Mucosa of descending colon (tissue), 3 donors: ENCODE data around the gene SH3PXD2A. TPM values are rescaled to one million over a fixed set of nuclear protein-coding genes. Genes with fewer than 3 reads are reported as not detected.
A peak's percentile ranks its signal among the peaks of the same experiment; 100 is the strongest.

ENCODE experiments used
- ATAC-seq: fragments of 200-7000 bp; cut with Tn5 transposase; one replicate; pipeline ENCODE4 v1.9.1; 2020; ENCODE audit warnings: mild to moderate bottlenecking, moderate library complexity
- DNase-seq, 3 donors: peaks; one replicate each; pipeline ENCODE4 v3.0.0-alpha.2; 2020
- H3K36me3 ChIP-seq: fragments of 200-600 bp; one replicate; pipeline ENCODE4 v1.8.0; 2021; ENCODE audit warnings: low read depth, mild to moderate bottlenecking
- H3K4me1 ChIP-seq: fragments of 200-600 bp; one replicate; pipeline ENCODE4 v1.8.0; 2021; ENCODE audit warnings: low read depth, mild to moderate bottlenecking
- H3K4me3 ChIP-seq: fragments of 200-600 bp; one replicate; pipeline ENCODE4 v1.8.0; 2021; ENCODE audit warnings: mild to moderate bottlenecking
- H3K9me3 ChIP-seq: fragments of 200-600 bp; one replicate; pipeline ENCODE4 v1.8.0; 2021; ENCODE audit warnings: mild to moderate bottlenecking
- intact Hi-C, 2 donors: fragments of 100-400 bp; cut with DNase I in 1 of 2; cut with micrococcal nuclease in 1 of 2; formaldehyde crosslinking; loops; one replicate each; pipeline versions ENCODE4 v1.11.0 to v1.11.1; 2022; cut with DNase I, micrococcal nuclease
- total RNA-seq, 3 donors: library from RNA; stranded (reverse); fragmentation: NEBNext Ultra II Directional in 2 of 3; extraction: Animal tissue kit (Norgen Biotek cat#: 25700) in 2 of 3; gene quantifications; one replicate each; pipeline versions ENCODE4 v1.2.1 to v1.2.4, GENCODE V29; 2021 to 2023
- TF ChIP-seq, protein P1 (sequence below): fragments of 200-600 bp; IDR thresholded peaks from one replicate; pipeline ENCODE4 v1.8.0; 2022; ENCODE audit warnings: antibody characterized with exemption, mild to moderate bottlenecking
- donor health status: DM: no; HTN: no; CAD: no; lungs with moderate emphysema.
- donor health status: DM: no; HTN: no; CAD: no.
- donor health status: DM: no; HTN: yes; CAD: no.

Gene SH3PXD2A
- total RNA-seq, 3 donors from 2014 or later = 46.1 to 91.4 (median 60.6) TPM

DNA sequence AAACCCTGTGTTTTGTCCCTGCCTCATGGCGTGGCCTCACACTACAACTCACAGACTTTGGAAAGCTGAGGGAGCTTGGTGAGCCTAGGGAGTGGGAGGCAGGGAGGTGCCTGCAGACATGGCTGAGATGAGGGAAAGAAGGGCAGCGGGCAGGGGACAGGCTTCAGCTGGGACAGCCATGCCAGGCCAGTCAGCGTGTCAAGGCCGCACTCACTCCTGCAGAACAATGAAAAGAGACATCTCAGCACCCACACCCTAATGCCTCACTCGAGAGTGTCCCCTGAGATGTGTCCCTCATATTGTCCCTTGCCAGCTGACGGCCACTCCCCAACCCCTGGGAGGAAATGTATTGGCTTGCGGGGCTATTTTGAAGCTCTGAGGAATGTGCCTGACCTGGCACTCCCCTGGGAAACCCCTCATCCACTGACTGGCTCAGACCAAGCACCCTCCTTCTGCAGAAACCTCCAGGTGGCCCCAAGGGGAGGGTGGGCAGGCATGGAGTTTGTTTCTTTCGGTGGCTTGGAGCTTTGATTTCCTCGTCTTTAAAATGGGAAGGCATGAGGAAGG is 31.6 kb downstream of the SH3PXD2A start:
- ATAC-seq (no peak), DNase-seq (peak in 1 of 3 donors; percentile 24)
- peaks cover 30% of the 10 kb centered on the region for H3K4me1 ChIP-seq
- H3K4me3 ChIP-seq = no peak overlapping the region
- TF ChIP-seq, protein P1, sequence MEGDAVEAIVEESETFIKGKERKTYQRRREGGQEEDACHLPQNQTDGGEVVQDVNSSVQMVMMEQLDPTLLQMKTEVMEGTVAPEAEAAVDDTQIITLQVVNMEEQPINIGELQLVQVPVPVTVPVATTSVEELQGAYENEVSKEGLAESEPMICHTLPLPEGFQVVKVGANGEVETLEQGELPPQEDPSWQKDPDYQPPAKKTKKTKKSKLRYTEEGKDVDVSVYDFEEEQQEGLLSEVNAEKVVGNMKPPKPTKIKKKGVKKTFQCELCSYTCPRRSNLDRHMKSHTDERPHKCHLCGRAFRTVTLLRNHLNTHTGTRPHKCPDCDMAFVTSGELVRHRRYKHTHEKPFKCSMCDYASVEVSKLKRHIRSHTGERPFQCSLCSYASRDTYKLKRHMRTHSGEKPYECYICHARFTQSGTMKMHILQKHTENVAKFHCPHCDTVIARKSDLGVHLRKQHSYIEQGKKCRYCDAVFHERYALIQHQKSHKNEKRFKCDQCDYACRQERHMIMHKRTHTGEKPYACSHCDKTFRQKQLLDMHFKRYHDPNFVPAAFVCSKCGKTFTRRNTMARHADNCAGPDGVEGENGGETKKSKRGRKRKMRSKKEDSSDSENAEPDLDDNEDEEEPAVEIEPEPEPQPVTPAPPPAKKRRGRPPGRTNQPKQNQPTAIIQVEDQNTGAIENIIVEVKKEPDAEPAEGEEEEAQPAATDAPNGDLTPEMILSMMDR = no peak
- H3K36me3 ChIP-seq = no peaks in the 10 kb centered on the region
- intact Hi-C loops = no loop called here
- no peaks in the 10 kb centered on the region for H3K9me3 ChIP-seq

DNA sequence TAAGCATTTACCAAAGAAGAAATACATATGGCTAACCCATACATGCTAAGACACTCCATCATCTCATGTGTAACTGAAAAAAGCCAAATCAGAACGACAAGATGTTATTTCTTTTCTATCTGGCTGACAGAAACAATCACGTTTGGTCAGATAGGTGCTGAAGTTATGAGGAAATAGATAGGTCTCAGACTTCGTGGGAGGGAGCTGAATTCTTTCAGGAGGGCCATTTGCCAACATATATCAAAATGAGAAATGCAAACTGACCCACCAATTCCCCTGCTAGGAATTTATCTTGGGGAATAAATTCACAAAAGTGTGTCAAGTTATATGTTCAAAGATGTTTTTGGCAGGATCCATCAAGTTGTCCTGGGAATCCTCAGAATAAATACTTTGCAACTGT is 32.6 kb downstream of the SH3PXD2A start:
- no peak for ATAC-seq
- TF ChIP-seq, protein P1 = no peak
- H3K36me3 ChIP-seq = no peaks in the 10 kb centered on the region
- DNase-seq = no peak
- intact Hi-C loops = no loop called here
- peaks cover 22% of the 10 kb centered on the region for H3K4me1 ChIP-seq
- no peak overlapping the region for H3K4me3 ChIP-seq
- H3K9me3 ChIP-seq = no peaks in the 10 kb centered on the region

DNA sequence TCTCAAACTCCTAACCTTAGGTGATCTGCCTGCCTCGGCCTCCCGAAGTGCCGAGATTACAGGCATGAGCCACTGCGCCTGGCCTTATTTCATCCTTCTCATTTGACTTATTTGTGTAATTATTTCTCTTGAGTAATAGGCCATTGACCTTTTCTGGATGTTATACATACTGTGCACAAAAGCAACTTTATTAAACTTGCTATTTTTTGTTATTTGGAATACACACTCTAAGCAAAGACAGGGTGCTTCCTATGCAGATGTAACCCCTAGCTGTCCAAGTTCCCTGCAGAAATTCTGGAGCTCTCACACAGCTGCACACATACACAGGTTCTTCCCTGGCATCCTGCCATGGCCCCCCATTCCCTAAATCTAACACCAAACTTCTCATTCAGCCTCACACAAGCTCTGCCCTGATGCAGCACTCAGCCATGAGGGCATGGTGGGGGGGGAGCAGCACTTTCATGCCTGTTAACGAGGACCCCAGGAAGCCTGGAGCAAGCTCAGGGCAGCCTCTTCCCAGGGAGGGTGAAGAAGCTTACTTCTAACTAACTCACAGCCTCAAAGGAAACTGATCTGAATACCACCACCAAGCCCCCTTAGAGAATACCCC is 33.2 kb downstream of the SH3PXD2A start:
- no peaks in the 10 kb centered on the region for H3K36me3 ChIP-seq
- ATAC-seq (no peak), DNase-seq (no peak)
- intact Hi-C loops = no loop called here
- TF ChIP-seq, protein P1 = no peak
- no peak overlapping the region for H3K4me3 ChIP-seq
- no peaks in the 10 kb centered on the region for H3K9me3 ChIP-seq
- H3K4me1 ChIP-seq = peaks cover 22% of the 10 kb centered on the region

DNA sequence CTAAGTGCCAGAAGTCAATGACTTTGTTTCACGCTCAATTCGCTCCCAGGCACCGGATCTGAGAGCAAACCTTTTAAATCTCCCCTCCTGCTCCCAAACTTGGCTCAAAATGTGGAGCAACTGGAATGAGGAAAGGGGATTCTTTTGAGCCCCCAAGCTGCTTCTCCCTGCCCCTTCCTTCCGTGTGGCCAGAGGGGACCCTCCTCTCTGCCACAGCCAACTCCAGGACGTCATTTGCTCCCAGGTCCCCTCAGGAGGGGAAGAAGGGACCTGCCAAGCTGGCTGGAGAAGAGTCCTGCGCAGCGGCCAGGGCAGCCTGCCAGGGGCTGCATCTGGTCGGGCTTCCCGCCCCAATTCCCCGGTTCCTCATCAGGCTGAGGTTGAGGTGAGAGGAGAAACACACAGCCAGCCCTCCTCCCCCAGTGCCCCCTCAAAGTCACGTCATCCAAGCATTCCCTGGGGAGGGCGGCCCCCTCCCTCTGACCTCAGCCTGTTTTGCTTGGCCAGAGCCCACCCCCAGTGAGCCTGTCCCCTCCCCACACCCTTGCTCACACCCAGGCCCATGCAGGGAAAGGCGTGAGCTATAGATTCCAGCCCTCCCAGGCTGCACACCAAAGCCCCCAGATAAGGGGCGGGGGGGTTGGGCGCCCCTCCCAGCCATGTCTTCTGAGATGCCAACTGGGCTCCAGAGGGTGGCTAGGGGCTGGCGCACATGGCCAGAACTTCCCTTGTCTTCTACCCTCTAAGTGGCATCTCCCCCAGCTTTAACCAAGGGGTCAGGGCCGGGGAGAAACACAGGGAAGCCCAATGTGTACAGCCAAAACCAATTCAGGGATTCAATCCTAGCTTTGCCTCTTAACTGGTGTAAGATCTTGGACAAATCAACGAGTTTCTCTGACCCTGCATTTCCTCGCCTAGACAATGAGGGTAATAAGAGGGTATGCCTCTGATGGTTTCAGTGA is 35.0 kb downstream of the SH3PXD2A start:
- DNase-seq (peak in 1 of 3 donors; percentile 59), ATAC-seq (peak; percentile 25)
- Histone ChIP-seq H3K9me3 (no peaks in the 10 kb centered on the region), H3K4me3 (no peak overlapping the region), H3K4me1 (peaks cover 27% of the 10 kb centered on the region), H3K36me3 (no peaks in the 10 kb centered on the region)
- intact Hi-C loops = no loop called here
- TF ChIP-seq, protein P1 = no peak

DNA sequence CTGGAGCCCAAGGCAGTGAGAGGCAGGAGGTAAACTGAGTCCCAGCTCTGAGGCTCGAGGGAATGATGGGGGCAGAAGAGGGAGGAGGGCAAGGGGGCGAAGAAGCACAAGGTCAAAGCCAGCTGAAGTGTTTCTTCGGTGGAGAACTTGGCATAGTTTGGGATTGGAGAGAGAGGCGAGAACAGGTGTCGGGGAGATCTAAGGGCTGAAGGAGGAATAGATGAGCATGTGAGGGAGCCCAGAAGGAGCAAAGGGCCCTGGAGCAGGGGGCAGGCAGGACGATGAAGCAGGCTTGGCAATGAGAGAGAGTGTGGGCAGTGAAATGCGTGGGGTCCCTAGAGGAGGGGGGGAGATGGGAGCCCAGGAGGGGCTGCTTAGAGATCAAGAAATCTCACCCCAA is 35.9 kb downstream of the SH3PXD2A start:
- no peak for ATAC-seq
- peak in 1 of 3 donors; percentile 16 for DNase-seq
- peaks cover 34% of the 10 kb centered on the region for H3K4me1 ChIP-seq

More for the DNA sequence above, 35.9 kb downstream of the SH3PXD2A start:
- intact Hi-C loops = no loop called here
- Histone ChIP-seq H3K36me3 (no peaks in the 10 kb centered on the region), H3K4me3 (no peak overlapping the region), H3K9me3 (no peaks in the 10 kb centered on the region)
- TF ChIP-seq, protein P1 = no peak
